HCT116 (cell line): Measurements from ENCODE around the gene BMF. TPM values are rescaled to one million over a fixed set of nuclear protein-coding genes. Genes with fewer than 3 reads are reported as not detected.

ENCODE experiments used
- ATAC-seq: fragments of 200-7000 bp; cut with Tn5 transposase; 2 replicates; pipeline ENCODE4 v1.9.1; 2020; ENCODE audit warnings: mild to moderate bottlenecking, moderate library complexity
- BruUV-seq: library from RNA; stranded (reverse); fragments of 400-500 nt; replicated peaks from 2 replicates; lab custom pipeline; 2021; lab: Mats Ljungman, UMichigan
- CTCF ChIA-PET: fragments of 300-600 bp; sonication (Branson Sonifier 250); formaldehyde crosslinking; loops from one replicate; lab custom pipeline; 2021; ENCODE audit warnings: antibody characterized with exemption; lab: Charles Lee
- POLR2A ChIA-PET: fragments of 300-600, 350-600 bp; sonication (Branson Sonifier 250); formaldehyde crosslinking; loops from one replicate; lab custom pipeline; 2021; ENCODE audit warnings: antibody characterized with exemption; lab: Charles Lee
- RAD21 ChIA-PET, 2 experiments: fragments of 300-600 bp; sonication (Branson Sonifier 250); formaldehyde crosslinking; loops; one replicate each; lab custom pipeline; 2023; ENCODE audit warnings: low total read pairs in 2 of 2; ENCODE audit not compliant: uncharacterized antibody in 2 of 2, unreplicated experiment in 2 of 2, low non-redundant PET in 1 of 2; lab: Charles Lee
- DNase-seq: peaks from one replicate; pipeline ENCODE4 v3.0.0-alpha.2; 2010; ENCODE audit warnings: low read depth, low spot score
- H2AFZ ChIP-seq: fragments of 200-600 bp; shearing (Covaris generic), sonication (generic); 2 replicates; pipeline ENCODE4 v1.6.1; 2017; ENCODE audit warnings: low read depth, mixed run types, mixed read lengths, antibody characterized with exemption, low read length; ENCODE audit not compliant: poor library complexity, severe bottlenecking
- H3K27ac ChIP-seq: 2 replicates; pipeline ENCODE4 v1.5.1; 2012; ENCODE audit warnings: low read depth, low read length
- H3K27me3 ChIP-seq: fragments of 200-600 bp; sonication (generic); 2 replicates; pipeline ENCODE4 v1.6.1; 2016; ENCODE audit warnings: mixed run types, low read length, mixed read lengths; ENCODE audit not compliant: insufficient read depth
- H3K36me3 ChIP-seq, 2 experiments: fragments of 200-500 bp in 1 of 2; fragments of 200-600 bp in 1 of 2; sonication (Bioruptor generic) in 1 of 2; sonication (generic) in 1 of 2; 2 replicates each; pipeline versions ENCODE4 v1.5.1 to v1.6.1; 2014 to 2016; ENCODE audit warnings: low read length in 2 of 2, inconsistent platforms in 1 of 2, mixed read lengths in 1 of 2, mixed run types in 1 of 2; ENCODE audit not compliant: insufficient read depth in 2 of 2, control insufficient read depth in 1 of 2
- H3K4me1 ChIP-seq, 2 experiments: fragments of 200-600 bp in 1 of 2; sonication (generic) in 1 of 2; 2 replicates each; pipeline versions ENCODE4 v1.5.1 to v1.6.1; 2012 to 2017; ENCODE audit warnings: low read length in 2 of 2, inconsistent platforms in 1 of 2, mild to moderate bottlenecking in 1 of 2, mixed read lengths in 1 of 2, mixed run types in 1 of 2, moderate library complexity in 1 of 2; ENCODE audit not compliant: insufficient read depth in 2 of 2, control insufficient read depth in 1 of 2
- H3K4me2 ChIP-seq: fragments of 200-600 bp; sonication (generic); 2 replicates; pipeline ENCODE4 v1.6.1; 2017; ENCODE audit warnings: mixed run types, low read length, mixed read lengths
- H3K4me3 ChIP-seq, 2 experiments: fragments of 200-600 bp in 1 of 2; sonication (generic) in 1 of 2; replicated peaks in 1 of 2; 2 replicates each; pipeline ENCODE4 v1.5.1; 2011 to 2016; ENCODE audit warnings: low read length in 2 of 2, control low read depth in 1 of 2, low read depth in 1 of 2, mild to moderate bottlenecking in 1 of 2, mixed read lengths in 1 of 2, mixed run types in 1 of 2
- H3K79me2 ChIP-seq: fragments of 200-600 bp; sonication (generic); 2 replicates; pipeline ENCODE4 v1.6.1; 2017; ENCODE audit warnings: mild to moderate bottlenecking, mixed run types, low read length, moderate library complexity, mixed read lengths; ENCODE audit not compliant: insufficient read depth
- H3K9ac ChIP-seq: fragments of 200-600 bp; sonication (generic); 2 replicates; pipeline ENCODE4 v1.6.1; 2016; ENCODE audit warnings: low read length, mixed read lengths
- H3K9me2 ChIP-seq: fragments of 200-600 bp; sonication (generic), shearing (Covaris generic); 2 replicates; pipeline ENCODE4 v1.6.1; 2017; ENCODE audit warnings: mixed run types, mild to moderate bottlenecking, moderate library complexity; ENCODE audit not compliant: insufficient read depth
- H3K9me3 ChIP-seq, 2 experiments: fragments of 200-500 bp in 1 of 2; fragments of 200-600 bp in 1 of 2; sonication (Bioruptor generic) in 1 of 2; sonication (generic) in 1 of 2; 2 replicates each; pipeline ENCODE4 v1.6.1; 2014 to 2017; ENCODE audit warnings: low read length in 2 of 2, mixed read lengths in 2 of 2, inconsistent platforms in 1 of 2, low read depth in 1 of 2, mild to moderate bottlenecking in 1 of 2, mixed run types in 1 of 2, moderate library complexity in 1 of 2; ENCODE audit not compliant: control insufficient read depth in 1 of 2, insufficient read depth in 1 of 2
- H4K20me1 ChIP-seq: fragments of 200-600 bp; sonication (generic), shearing (Covaris generic); 2 replicates; pipeline ENCODE4 v1.6.1; 2017; ENCODE audit warnings: mixed run types, mild to moderate bottlenecking, moderate library complexity; ENCODE audit not compliant: insufficient read depth
- ATF3 ChIP-seq: IDR thresholded peaks from 2 replicates; pipeline ENCODE4 v1.6.1; 2012
- FOSL1 ChIP-seq: IDR thresholded peaks from 2 replicates; pipeline ENCODE4 v1.6.1; 2012; ENCODE audit warnings: low read depth
- POLR2AphosphoS5 ChIP-seq: IDR thresholded peaks from 2 replicates; pipeline ENCODE4 v1.6.1; 2011; ENCODE audit warnings: mild to moderate bottlenecking, low read depth, low read length, moderate library complexity
- REST ChIP-seq: IDR thresholded peaks from 2 replicates; pipeline ENCODE4 v1.6.1; 2012; ENCODE audit warnings: low read depth
- SRF ChIP-seq: IDR thresholded peaks from 2 replicates; pipeline ENCODE4 v1.6.1; 2012; ENCODE audit warnings: low read depth
- ZBTB33 ChIP-seq: IDR thresholded peaks from 2 replicates; pipeline ENCODE4 v1.6.1; 2011; ENCODE audit warnings: mild to moderate bottlenecking, low read length, moderate library complexity; ENCODE audit not compliant: insufficient replicate concordance; ENCODE audit errors: extremely low read depth
- intact Hi-C: fragments of 100-400 bp; cut with micrococcal nuclease; formaldehyde crosslinking; loops from 2 replicates; pipeline ENCODE4 v1.10.0; 2022
- total RNA-seq: library from RNA; stranded (reverse); gene quantifications from one replicate; pipeline ENCODE4 v1.2.1, GENCODE V29; 2021; ENCODE audit not compliant: unreplicated experiment

The BMF gene
- total RNA-seq, 1 experiment from 2014 or later, result 1.0 TPM

GRCh38 chr15:40048926-40049475 is 59.7 kb downstream of the BMF start:
- ATAC-seq (no peak), DNase-seq (no peak)
- Histone ChIP-seq H3K27me3 (no peaks in the 10 kb centered on the region), H3K9me3 (no peaks in the 10 kb centered on the region), H3K4me3 (no peak overlapping the region), H3K4me2 (no peak overlapping the region), H3K4me1 (peaks cover 18 to 37% of the 10 kb centered on the region in 2 experiments), H4K20me1 (no peaks in the 10 kb centered on the region), H3K9ac (no peak overlapping the region), H3K36me3 (peaks cover 0 to 2% of the 10 kb centered on the region in 2 experiments; a peak in 1 of 4 replicates), H3K27ac (no peak overlapping the region), H2AFZ (no peak overlapping the region), H3K9me2 (no peaks in the 10 kb centered on the region), H3K79me2 (no peaks in the 10 kb centered on the region)
- intact Hi-C loops, result loop anchor here (10.0 kb wide), 1 partner anchor 116 kb away; the partner anchor contains the start of gene BUB1B
- no TSS peak for BruUV-seq
- TF ChIP-seq SRF, result no peak
- no peak for TF ChIP-seq POLR2AphosphoS5
- no peak for TF ChIP-seq ZBTB33
- TF ChIP-seq FOSL1, result no peak
- TF ChIP-seq REST, result no peak
- no peak for TF ChIP-seq ATF3
- ChIA-PET CTCF (interaction anchor here (0.7 to 4.1 kb wide), 3 partner anchors 225 to 230 kb away, joined by 3 to 64 read pairs (median 5); no protein-coding TSS in a partner anchor), POLR2A (no interaction called here), RAD21 (no interaction called here)
